Measurements from ENCODE around the gene SLC6A3.

SLC6A3 gene

DNA sequence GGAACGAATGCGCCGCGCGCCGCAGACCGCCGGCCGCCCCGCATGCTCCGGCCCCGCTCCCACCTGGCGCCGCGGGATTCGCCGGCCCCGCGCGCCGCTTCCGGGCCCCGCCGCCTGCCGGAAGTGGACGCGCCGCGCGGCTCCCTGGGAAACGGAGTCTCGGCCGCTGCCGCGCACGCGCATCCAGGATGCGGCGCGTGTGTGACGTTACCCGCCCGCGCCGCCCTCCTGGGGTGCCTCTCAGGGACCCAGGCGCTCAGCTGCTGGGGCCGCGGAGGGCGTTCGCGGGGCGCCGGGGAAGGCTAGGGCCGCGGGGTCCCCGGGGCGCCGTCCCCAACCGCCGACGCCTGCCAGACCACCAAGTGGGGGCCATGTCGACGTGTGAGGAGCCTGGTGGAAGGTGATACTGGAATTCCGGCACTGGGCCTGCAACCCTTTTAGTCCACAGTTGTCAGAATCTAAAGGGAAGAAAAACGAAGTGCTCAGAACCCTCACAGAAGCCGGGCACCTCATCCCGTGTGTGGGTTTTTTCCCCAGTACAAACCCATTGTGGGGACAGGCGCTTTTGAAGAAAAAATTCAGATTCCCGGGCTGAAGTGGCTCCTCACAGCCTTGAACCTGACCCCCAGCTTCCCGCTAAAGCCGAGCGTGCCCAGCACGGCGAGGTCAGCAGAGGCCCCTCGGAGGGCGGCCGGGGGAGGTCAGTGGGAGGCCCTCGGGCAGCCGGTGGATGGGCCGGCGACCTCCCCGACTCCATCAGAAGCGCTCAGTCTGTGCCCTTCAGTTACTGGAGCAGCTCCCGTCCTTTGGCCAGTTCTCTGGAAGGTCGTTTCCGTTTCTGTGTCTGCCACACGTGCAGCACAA is 100.0 kb downstream of the SLC6A3 start, which contains the start of gene CLPTM1L:
Gene CLPTM1L, minus strand, starts transcription at position 125 of the 864 bp plus-strand sequence. CDS start 258 bp downstream, outside the sequence.
- peak; percentile 74 for DNase-seq

DNA sequence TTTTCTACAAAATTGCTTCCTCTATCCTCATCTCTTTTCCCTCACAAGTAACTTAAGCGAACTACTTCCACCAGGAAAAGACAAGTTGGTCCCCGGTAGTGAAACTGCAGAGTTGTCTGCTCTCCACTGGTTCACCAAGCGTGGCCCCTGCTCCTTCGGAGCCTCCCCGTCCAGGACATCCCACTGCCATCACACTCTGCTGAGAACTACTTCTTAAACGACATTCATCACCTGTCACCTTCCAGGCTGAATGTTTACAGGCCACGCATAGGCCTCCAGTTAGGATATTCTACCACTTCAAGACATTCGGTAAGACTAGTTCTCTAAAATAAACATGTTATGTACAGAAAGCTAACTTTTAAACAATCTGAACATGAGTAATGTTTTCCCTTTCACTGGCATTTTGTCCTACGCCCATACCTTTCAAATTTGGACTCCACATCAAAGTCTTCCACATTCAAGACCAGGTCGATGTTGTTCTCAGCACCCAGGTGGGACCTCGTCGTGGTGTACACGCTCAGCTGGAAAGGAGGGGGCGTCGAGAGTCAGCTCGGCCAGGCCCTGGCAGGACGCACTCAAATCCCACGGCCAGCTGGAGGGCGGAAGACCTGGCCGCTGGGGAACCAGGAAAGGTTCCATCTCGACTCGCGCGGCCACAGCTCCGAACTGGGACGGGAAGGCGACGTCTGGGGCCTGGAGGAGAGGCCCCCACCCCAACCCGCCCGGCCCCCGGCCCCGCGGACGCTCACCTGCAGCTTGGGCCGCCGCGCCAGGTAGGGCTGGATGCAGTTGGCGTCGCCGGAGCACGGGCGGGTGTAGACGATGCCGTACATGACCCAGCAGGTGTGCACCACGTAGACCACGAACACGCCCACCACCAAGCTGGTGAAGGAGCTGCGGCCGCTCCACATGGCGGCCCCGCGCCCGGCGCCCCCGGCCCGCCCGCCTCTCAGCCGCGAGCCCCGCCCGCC is 101.0 kb downstream of the SLC6A3 start:
- no peak for DNase-seq

DNA sequence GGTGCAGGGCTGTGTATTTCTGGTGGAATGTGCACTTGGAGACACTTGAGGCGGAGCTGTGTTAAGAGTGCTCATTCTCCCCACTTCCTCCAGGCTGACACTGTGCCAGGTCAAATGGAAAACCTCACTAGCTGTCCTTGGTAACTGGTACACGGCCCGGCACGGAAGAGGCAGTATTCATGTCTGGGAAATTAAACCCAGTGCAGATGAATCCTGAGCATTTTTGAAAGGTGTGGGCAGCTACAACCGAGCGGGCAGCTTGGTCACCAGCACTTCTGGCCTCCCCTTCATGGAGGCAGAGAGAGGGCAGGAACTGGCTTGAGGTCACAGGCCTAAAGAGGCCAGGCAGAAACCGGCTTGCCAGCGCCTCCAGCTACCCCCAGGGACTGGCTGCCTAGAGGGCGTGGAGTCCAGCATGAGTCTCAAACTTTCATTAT is 101.9 kb downstream of the SLC6A3 start:
- DNase-seq, result no peak
